Endothelial cell (in vitro differentiated cells): Measurements from ENCODE around the gene RAB5A. TPM values are rescaled to one million over a fixed set of nuclear protein-coding genes. Genes with fewer than 3 reads are reported as not detected.
"Not testable (repeated sequence)": the region's sequence is repeated elsewhere in the genome, so short reads cannot be mapped to it uniquely, and the experiment has no call there.

Experiments used
- DNase-seq: peaks from one replicate; pipeline ENCODE4 v3.0.0; 2021; ENCODE audit warnings: low spot score
- H3K27ac Mint-ChIP-seq: one replicate; pipeline ENCODE4 v1.8.0; 2021; ENCODE audit warnings: mixed read lengths, inconsistent platforms; ENCODE audit not compliant: unreplicated experiment
- H3K27me3 Mint-ChIP-seq: one replicate; pipeline ENCODE4 v1.8.0; 2021; ENCODE audit warnings: mild to moderate bottlenecking, moderate library complexity, mixed read lengths, inconsistent platforms; ENCODE audit not compliant: unreplicated experiment
- H3K36me3 Mint-ChIP-seq: one replicate; pipeline ENCODE4 v1.8.0; 2021; ENCODE audit warnings: mild to moderate bottlenecking, low read depth, mixed read lengths, inconsistent platforms; ENCODE audit not compliant: unreplicated experiment
- H3K4me1 Mint-ChIP-seq: one replicate; pipeline ENCODE4 v1.8.0; 2021; ENCODE audit warnings: mild to moderate bottlenecking, mixed read lengths, inconsistent platforms; ENCODE audit not compliant: unreplicated experiment
- H3K4me3 Mint-ChIP-seq: one replicate; pipeline ENCODE4 v1.8.0; 2021; ENCODE audit warnings: mild to moderate bottlenecking, mixed read lengths, inconsistent platforms; ENCODE audit not compliant: unreplicated experiment
- H3K9me3 Mint-ChIP-seq: one replicate; pipeline ENCODE4 v1.8.0; 2021; ENCODE audit warnings: mixed read lengths, inconsistent platforms; ENCODE audit not compliant: unreplicated experiment
- total RNA-seq: library from RNA; stranded (reverse); fragmentation: NEBNext Ultra II Directional; extraction: Animal tissue kit (Norgen Biotek cat#: 25700); gene quantifications from one replicate; pipeline ENCODE4 v1.2.1, GENCODE V29; 2021; ENCODE audit not compliant: unreplicated experiment
- TF ChIP-seq, protein P1 (sequence below): fragments of 200-600 bp; sonication (generic); IDR thresholded peaks from one replicate; pipeline ENCODE4 v1.5.0; 2021; ENCODE audit warnings: antibody characterized with exemption; ENCODE audit not compliant: unreplicated experiment

Gene RAB5A
- total RNA-seq, 1 donor from 2014 or later = 84.5 TPM

DNA sequence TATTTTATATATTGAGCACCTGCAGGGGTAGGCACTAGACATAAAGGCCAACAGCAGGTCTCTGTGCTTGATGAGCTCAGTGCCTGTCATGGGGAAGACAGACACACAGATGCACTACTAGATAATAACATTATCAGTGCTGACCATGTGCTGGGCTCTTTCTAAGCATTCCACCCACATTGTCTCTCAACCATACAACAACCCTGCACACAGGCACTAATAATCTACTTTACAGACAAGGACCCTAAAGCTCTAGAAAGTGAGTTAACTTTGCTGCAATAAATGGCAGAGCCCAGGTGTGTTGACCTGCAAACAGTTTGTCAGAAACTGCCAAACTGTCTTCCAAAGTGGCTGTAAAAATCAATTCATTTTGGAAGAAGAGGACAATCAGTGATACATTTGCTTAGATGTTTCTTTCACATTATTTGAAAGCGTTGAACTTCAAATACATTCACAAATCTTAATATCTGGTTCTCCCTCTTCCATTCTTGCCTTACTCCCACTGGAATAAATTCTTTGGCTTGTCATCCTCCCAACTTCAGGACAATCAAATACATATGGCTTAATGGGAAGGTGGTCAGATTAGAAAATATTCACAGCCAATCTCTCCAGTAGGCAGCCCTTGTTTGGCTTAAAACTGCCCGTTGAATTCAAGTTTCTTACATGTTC lies 76.2 kb downstream of the RAB5A start:
- peaks cover 31% of the 10 kb centered on the region for H3K4me1 Mint-ChIP-seq
- TF ChIP-seq, protein P1, sequence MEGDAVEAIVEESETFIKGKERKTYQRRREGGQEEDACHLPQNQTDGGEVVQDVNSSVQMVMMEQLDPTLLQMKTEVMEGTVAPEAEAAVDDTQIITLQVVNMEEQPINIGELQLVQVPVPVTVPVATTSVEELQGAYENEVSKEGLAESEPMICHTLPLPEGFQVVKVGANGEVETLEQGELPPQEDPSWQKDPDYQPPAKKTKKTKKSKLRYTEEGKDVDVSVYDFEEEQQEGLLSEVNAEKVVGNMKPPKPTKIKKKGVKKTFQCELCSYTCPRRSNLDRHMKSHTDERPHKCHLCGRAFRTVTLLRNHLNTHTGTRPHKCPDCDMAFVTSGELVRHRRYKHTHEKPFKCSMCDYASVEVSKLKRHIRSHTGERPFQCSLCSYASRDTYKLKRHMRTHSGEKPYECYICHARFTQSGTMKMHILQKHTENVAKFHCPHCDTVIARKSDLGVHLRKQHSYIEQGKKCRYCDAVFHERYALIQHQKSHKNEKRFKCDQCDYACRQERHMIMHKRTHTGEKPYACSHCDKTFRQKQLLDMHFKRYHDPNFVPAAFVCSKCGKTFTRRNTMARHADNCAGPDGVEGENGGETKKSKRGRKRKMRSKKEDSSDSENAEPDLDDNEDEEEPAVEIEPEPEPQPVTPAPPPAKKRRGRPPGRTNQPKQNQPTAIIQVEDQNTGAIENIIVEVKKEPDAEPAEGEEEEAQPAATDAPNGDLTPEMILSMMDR = no peak
- no peak overlapping the region for H3K4me3 Mint-ChIP-seq
- peak overlapping the region; percentile 91 for H3K27ac Mint-ChIP-seq
- H3K9me3 Mint-ChIP-seq = no peaks in the 10 kb centered on the region
- DNase-seq = peak; percentile 13
- H3K27me3 Mint-ChIP-seq = peaks cover 1% of the 10 kb centered on the region
- H3K36me3 Mint-ChIP-seq = no peaks in the 10 kb centered on the region

DNA sequence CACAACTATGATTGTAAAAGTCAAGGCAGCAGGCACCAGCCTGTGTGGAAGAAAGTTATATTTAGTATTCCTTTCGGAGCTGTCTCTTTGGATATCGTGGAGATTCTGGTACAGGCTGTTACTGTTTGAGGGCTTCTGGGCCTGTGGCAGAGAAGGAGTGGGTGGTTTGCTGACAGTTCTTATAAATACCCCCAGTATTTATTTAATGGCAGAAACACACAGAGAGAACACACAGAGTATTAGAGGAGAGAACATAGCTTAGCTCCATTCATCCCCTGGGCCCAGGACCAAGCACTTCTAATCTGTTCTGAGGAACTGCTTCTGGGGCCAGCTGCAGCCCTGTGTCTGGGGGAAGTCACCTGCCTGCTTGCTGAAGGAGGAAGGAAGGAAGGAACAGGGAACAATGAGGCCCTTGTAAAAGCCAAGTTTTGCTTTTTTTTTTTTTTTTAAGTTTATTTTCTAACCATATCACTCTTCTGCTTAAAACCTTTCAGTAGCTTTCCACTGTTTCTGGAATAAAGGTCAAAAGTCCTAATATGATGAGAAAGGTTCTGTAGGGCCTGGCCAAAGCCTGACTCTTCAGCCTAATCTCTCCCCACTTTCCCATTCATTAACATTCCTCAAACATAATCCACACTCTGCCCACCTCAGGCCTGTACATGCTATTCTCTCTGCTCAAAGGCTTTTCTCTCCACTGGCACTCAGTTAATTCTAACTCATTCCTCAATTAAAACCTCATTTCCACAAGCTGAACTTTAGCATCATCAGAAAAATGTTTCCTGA lies 76.9 kb downstream of the RAB5A start:
- Mint-ChIP-seq H3K27me3 (peaks cover 1% of the 10 kb centered on the region), H3K27ac (peak overlapping the region; percentile 91), H3K4me3 (peak overlapping the region; percentile 37), H3K4me1 (peaks cover 31% of the 10 kb centered on the region), H3K9me3 (no peaks in the 10 kb centered on the region), H3K36me3 (no peaks in the 10 kb centered on the region)
- DNase-seq = peak; percentile 11
- TF ChIP-seq, protein P1 = no peak

DNA sequence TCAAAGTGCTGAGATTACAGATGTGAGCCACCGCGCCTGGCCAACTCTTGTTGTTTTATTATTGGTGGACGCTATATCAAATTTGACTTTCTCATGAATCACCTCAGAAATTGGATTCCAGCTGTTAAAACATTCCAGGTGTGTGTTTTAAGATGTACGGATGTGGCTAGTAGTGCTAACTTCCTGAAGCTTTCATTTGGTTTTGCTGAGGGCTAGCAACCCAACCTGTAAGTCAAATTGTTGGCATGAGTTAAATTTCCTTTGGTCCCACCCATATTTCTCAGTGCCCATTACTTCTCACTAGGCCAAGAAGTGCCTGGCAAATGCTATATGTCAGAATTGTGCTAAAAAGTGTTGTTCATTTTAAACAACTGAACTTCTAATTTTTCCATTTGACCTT lies 80.2 kb downstream of the RAB5A start:
- TF ChIP-seq, protein P1 = no peak

DNA sequence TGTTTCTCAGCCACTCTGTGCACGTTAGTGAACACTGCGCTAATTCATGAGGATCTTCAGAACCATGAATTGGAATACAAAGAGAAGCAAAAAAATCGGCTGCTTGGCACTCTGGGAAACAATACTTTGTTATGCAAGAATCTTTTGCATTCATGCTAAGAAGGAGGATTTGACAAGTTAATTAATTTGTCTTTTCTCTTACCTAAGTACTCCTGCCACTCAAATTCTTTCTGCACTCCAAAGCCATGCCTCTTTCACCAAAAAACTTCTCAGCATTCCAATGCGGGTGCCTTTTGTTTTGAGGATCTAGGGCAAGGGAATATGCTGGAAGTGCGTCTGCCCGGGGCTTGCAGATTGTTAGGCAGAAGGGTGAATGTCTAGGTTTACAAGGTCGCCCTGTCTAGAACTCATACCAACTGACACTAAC lies 82.0 kb downstream of the RAB5A start:
- TF ChIP-seq, protein P1 = no peak
- H3K9me3 Mint-ChIP-seq = no peaks in the 10 kb centered on the region
- no peak overlapping the region for H3K4me3 Mint-ChIP-seq
- no peak overlapping the region for H3K27ac Mint-ChIP-seq
- peaks cover 1% of the 10 kb centered on the region for H3K27me3 Mint-ChIP-seq
- DNase-seq = no peak
- H3K4me1 Mint-ChIP-seq = peaks cover 14% of the 10 kb centered on the region
- H3K36me3 Mint-ChIP-seq = no peaks in the 10 kb centered on the region

More for the DNA sequence above, 80.2 kb downstream of the RAB5A start:
- no peaks in the 10 kb centered on the region for H3K9me3 Mint-ChIP-seq
- peaks cover 1% of the 10 kb centered on the region for H3K27me3 Mint-ChIP-seq
- H3K4me1 Mint-ChIP-seq = peaks cover 29% of the 10 kb centered on the region
- DNase-seq = no peak
- no peak overlapping the region for H3K4me3 Mint-ChIP-seq
- H3K27ac Mint-ChIP-seq = no peak overlapping the region
- H3K36me3 Mint-ChIP-seq = no peaks in the 10 kb centered on the region

DNA sequence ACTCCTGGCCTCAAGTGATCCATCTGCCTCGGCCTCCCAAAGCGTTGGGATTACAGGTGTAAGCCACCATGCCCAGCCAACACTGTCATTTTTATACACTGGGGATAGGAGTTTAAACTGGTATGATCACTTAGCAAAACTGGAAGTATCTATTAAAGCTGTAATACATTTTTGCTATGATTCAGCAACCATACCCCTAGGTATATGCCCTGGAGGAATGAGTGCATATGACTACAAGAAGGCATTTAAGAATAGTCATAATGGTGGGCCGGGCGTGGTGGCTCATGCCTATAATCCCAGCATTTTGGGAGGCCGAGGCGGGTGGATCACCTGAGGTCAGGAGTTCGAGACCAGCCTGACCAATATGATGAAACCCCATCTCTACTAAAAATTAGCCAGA lies 85.0 kb downstream of the RAB5A start:
- not testable (repeated sequence) for H3K27me3 Mint-ChIP-seq, H3K9me3 Mint-ChIP-seq, H3K36me3 Mint-ChIP-seq, H3K4me3 Mint-ChIP-seq, H3K4me1 Mint-ChIP-seq, H3K27ac Mint-ChIP-seq, DNase-seq

Other genes with a start within 250 kb of the RAB5A start
- 1.6 TPM for gene EFHB, start 12.9 kb upstream of the RAB5A start, total RNA-seq
- not detected for gene PP2D1, start 65.2 kb downstream of the RAB5A start, total RNA-seq
- gene KAT2B, start 93.3 kb downstream of the RAB5A start, total RNA-seq = 15.9 TPM
- gene SGO1, start 239.1 kb downstream of the RAB5A start, total RNA-seq = 8.1 TPM